Measurements from ENCODE around the gene GGACT. TPM values are rescaled to one million over a fixed set of nuclear protein-coding genes. Genes with fewer than 3 reads are reported as not detected.

The GGACT gene
- total and polyA plus RNA-seq, 5 donors from 2014 or later: 8.3 to 15.1 (median 9.3) TPM

GRCh38 chr13:100600461-100600860 is 11.9 kb upstream of the GGACT start:
- H3K27ac ChIP-seq (ENCODE audit: insufficient read depth, low read length, poor library complexity, severe bottlenecking): no peak overlapping the region
- peaks cover 20% of the 10 kb centered on the region for H3K36me3 Mint-ChIP-seq
- H3K27ac Mint-ChIP-seq: peak overlapping the region in 1 of 3 donors; percentile 93
- H3K4me3 ChIP-seq (ENCODE audit: low read depth, low read length): no peak overlapping the region
- H3K9me3 Mint-ChIP-seq: no peaks in the 10 kb centered on the region
- H3K36me3 ChIP-seq (ENCODE audit: control insufficient read depth, insufficient read depth, low read length): no peaks in the 10 kb centered on the region
- H3K4me1 Mint-ChIP-seq: peaks cover 0 to 9% (median 4%) of the 10 kb centered on the region in 4 donors
- no peaks in the 10 kb centered on the region for H3K9me3 ChIP-seq (ENCODE audit: control insufficient read depth in 2 of 2, low read length in 2 of 2)
- H3K4me1 ChIP-seq (ENCODE audit: control insufficient read depth, insufficient read depth, low read length, poor library complexity, severe bottlenecking): no peaks in the 10 kb centered on the region
- no peak overlapping the region for H3K4me3 Mint-ChIP-seq
- ATAC-seq (ENCODE audit: low read depth in 2 of 2): no peak
- no peak for DNase-seq
- H3K27me3 ChIP-seq (ENCODE audit: control insufficient read depth, insufficient read depth, low read length): no peaks in the 10 kb centered on the region
- peaks cover 6% of the 10 kb centered on the region for H3K27me3 Mint-ChIP-seq

GRCh38 chr13:100597253-100597652 is 8.7 kb upstream of the GGACT start:
- Mint-ChIP-seq H3K4me3 (no peak overlapping the region), H3K4me1 (peaks cover 0 to 9% (median 0%) of the 10 kb centered on the region in 4 donors), H3K36me3 (no peaks in the 10 kb centered on the region), H3K27me3 (peaks cover 6% of the 10 kb centered on the region), H3K9me3 (peaks cover 0 to 1% (median 0%) of the 10 kb centered on the region in 7 donors), H3K27ac (no peak overlapping the region)
- H3K36me3 ChIP-seq (ENCODE audit: control insufficient read depth, insufficient read depth, low read length): no peaks in the 10 kb centered on the region
- H3K27me3 ChIP-seq (ENCODE audit: control insufficient read depth, insufficient read depth, low read length): no peaks in the 10 kb centered on the region
- H3K4me3 ChIP-seq (ENCODE audit: low read depth, low read length): no peak overlapping the region
- no peak for ATAC-seq (ENCODE audit: low read depth in 2 of 2)
- no peaks in the 10 kb centered on the region for H3K9me3 ChIP-seq (ENCODE audit: control insufficient read depth in 2 of 2, low read length in 2 of 2)
- no peak for DNase-seq
- H3K27ac ChIP-seq (ENCODE audit: insufficient read depth, low read length, poor library complexity, severe bottlenecking): no peak overlapping the region
- no peaks in the 10 kb centered on the region for H3K4me1 ChIP-seq (ENCODE audit: control insufficient read depth, insufficient read depth, low read length, poor library complexity, severe bottlenecking)

GRCh38 chr13:100596516-100596915 is 7.9 kb upstream of the GGACT start:
- Histone ChIP-seq H3K4me1 (ENCODE audit: control insufficient read depth, insufficient read depth, low read length, poor library complexity, severe bottlenecking) (no peaks in the 10 kb centered on the region), H3K4me3 (ENCODE audit: low read depth, low read length) (no peak overlapping the region), H3K9me3 (ENCODE audit: control insufficient read depth in 2 of 2, low read length in 2 of 2) (no peaks in the 10 kb centered on the region), H3K27me3 (ENCODE audit: control insufficient read depth, insufficient read depth, low read length) (no peaks in the 10 kb centered on the region), H3K27ac (ENCODE audit: insufficient read depth, low read length, poor library complexity, severe bottlenecking) (no peak overlapping the region), H3K36me3 (ENCODE audit: control insufficient read depth, insufficient read depth, low read length) (no peaks in the 10 kb centered on the region)
- no peak for ATAC-seq (ENCODE audit: low read depth in 2 of 2)
- Mint-ChIP-seq H3K4me1 (peaks cover 0 to 9% (median 0%) of the 10 kb centered on the region in 4 donors), H3K27ac (no peak overlapping the region), H3K4me3 (no peak overlapping the region), H3K36me3 (no peaks in the 10 kb centered on the region), H3K9me3 (peaks cover 0 to 1% (median 0%) of the 10 kb centered on the region in 7 donors), H3K27me3 (peaks cover 6% of the 10 kb centered on the region)
- no peak for DNase-seq

GRCh38 chr13:100594731-100595130 is 6.1 kb upstream of the GGACT start:
- Histone ChIP-seq H3K36me3 (ENCODE audit: control insufficient read depth, insufficient read depth, low read length) (no peaks in the 10 kb centered on the region), H3K27ac (ENCODE audit: insufficient read depth, low read length, poor library complexity, severe bottlenecking) (no peak overlapping the region), H3K4me1 (ENCODE audit: control insufficient read depth, insufficient read depth, low read length, poor library complexity, severe bottlenecking) (no peaks in the 10 kb centered on the region), H3K4me3 (ENCODE audit: low read depth, low read length) (no peak overlapping the region), H3K27me3 (ENCODE audit: control insufficient read depth, insufficient read depth, low read length) (no peaks in the 10 kb centered on the region), H3K9me3 (ENCODE audit: control insufficient read depth in 2 of 2, low read length in 2 of 2) (no peaks in the 10 kb centered on the region)
- peaks cover 6% of the 10 kb centered on the region for H3K27me3 Mint-ChIP-seq
- H3K9me3 Mint-ChIP-seq: peaks cover 0 to 1% (median 0%) of the 10 kb centered on the region in 7 donors
- ATAC-seq (ENCODE audit: low read depth in 2 of 2) (no peak), DNase-seq (no peak)
- H3K36me3 Mint-ChIP-seq: no peaks in the 10 kb centered on the region
- no peak overlapping the region for H3K27ac Mint-ChIP-seq
- H3K4me3 Mint-ChIP-seq: no peak overlapping the region
- H3K4me1 Mint-ChIP-seq: no peaks in the 10 kb centered on the region

- DNase-seq (no peak), ATAC-seq (ENCODE audit: low read depth in 2 of 2) (no peak)
- Mint-ChIP-seq H3K27me3 (peaks cover 6% of the 10 kb centered on the region), H3K36me3 (no peaks in the 10 kb centered on the region), H3K9me3 (peaks cover 0 to 1% (median 0%) of the 10 kb centered on the region in 7 donors), H3K4me3 (no peak overlapping the region), H3K4me1 (peaks cover 0 to 3% (median 3%) of the 10 kb centered on the region in 4 donors), H3K27ac (no peak overlapping the region)
- Histone ChIP-seq H3K4me3 (ENCODE audit: low read depth, low read length) (no peak overlapping the region), H3K27me3 (ENCODE audit: control insufficient read depth, insufficient read depth, low read length) (no peaks in the 10 kb centered on the region), H3K27ac (ENCODE audit: insufficient read depth, low read length, poor library complexity, severe bottlenecking) (no peak overlapping the region), H3K4me1 (ENCODE audit: control insufficient read depth, insufficient read depth, low read length, poor library complexity, severe bottlenecking) (peaks cover 1% of the 10 kb centered on the region), H3K9me3 (ENCODE audit: control insufficient read depth in 2 of 2, low read length in 2 of 2) (no peaks in the 10 kb centered on the region), H3K36me3 (ENCODE audit: control insufficient read depth, insufficient read depth, low read length) (no peaks in the 10 kb centered on the region)
These were observed 5.7 kb upstream of the GGACT start for GRCh38 chr13:100594255-100594654.

GRCh38 chr13:100589178-100589725 is 663 bp upstream of the GGACT start:
- Histone ChIP-seq H3K4me3 (ENCODE audit: low read depth, low read length) (peak overlapping the region; percentile 48), H3K9me3 (ENCODE audit: control insufficient read depth in 2 of 2, low read length in 2 of 2) (no peaks in the 10 kb centered on the region), H3K27me3 (ENCODE audit: control insufficient read depth, insufficient read depth, low read length) (no peaks in the 10 kb centered on the region), H3K4me1 (ENCODE audit: control insufficient read depth, insufficient read depth, low read length, poor library complexity, severe bottlenecking) (peaks cover 30% of the 10 kb centered on the region), H3K36me3 (ENCODE audit: control insufficient read depth, insufficient read depth, low read length) (no peaks in the 10 kb centered on the region), H3K27ac (ENCODE audit: insufficient read depth, low read length, poor library complexity, severe bottlenecking) (peak overlapping the region; percentile 81)
- peak overlapping the region; percentile 94 to 98 (median 95) for H3K27ac Mint-ChIP-seq
- ATAC-seq (ENCODE audit: low read depth in 2 of 2) (no peak), DNase-seq (no peak)
- H3K36me3 Mint-ChIP-seq: no peaks in the 10 kb centered on the region
- peaks cover 0 to 1% (median 0%) of the 10 kb centered on the region in 7 donors for H3K9me3 Mint-ChIP-seq
- H3K4me3 Mint-ChIP-seq: peak overlapping the region; percentile 85 to 92 (median 90)
- H3K4me1 Mint-ChIP-seq: peaks cover 13 to 46% (median 35%) of the 10 kb centered on the region in 4 donors
- H3K27me3 Mint-ChIP-seq: no peaks in the 10 kb centered on the region

- H3K4me3 Mint-ChIP-seq: peak overlapping the region; percentile 10 to 67 (median 52)
- H3K4me1 ChIP-seq (ENCODE audit: control insufficient read depth, insufficient read depth, low read length, poor library complexity, severe bottlenecking): peaks cover 30% of the 10 kb centered on the region
- H3K27ac Mint-ChIP-seq: peak overlapping the region; percentile 43 to 98 (median 82)
These were observed 3.7 kb downstream of the GGACT start for GRCh38 chr13:100584896-100585295.

GRCh38 chr13:100581504-100581903 is 7.1 kb downstream of the GGACT start:
- peaks cover 41% of the 10 kb centered on the region for H3K36me3 Mint-ChIP-seq
- H3K9me3 Mint-ChIP-seq: no peaks in the 10 kb centered on the region
- H3K27me3 ChIP-seq (ENCODE audit: control insufficient read depth, insufficient read depth, low read length): no peaks in the 10 kb centered on the region
- DNase-seq (peak in 1 of 3 donors; percentile 72), ATAC-seq (ENCODE audit: low read depth in 2 of 2) (peak; percentile 45 to 59)
- peaks cover 8% of the 10 kb centered on the region for H3K4me1 ChIP-seq (ENCODE audit: control insufficient read depth, insufficient read depth, low read length, poor library complexity, severe bottlenecking)
- H3K27ac Mint-ChIP-seq: peak overlapping the region in 1 of 3 donors; percentile 7
- peaks cover 29% of the 10 kb centered on the region for H3K36me3 ChIP-seq (ENCODE audit: control insufficient read depth, insufficient read depth, low read length)
- H3K27ac ChIP-seq (ENCODE audit: insufficient read depth, low read length, poor library complexity, severe bottlenecking): no peak overlapping the region
- H3K4me1 Mint-ChIP-seq: peaks cover 19 to 42% (median 25%) of the 10 kb centered on the region in 4 donors
- peak overlapping the region in 1 of 4 donors; percentile 36 for H3K4me3 Mint-ChIP-seq
- H3K27me3 Mint-ChIP-seq: no peaks in the 10 kb centered on the region
- H3K9me3 ChIP-seq (ENCODE audit: control insufficient read depth in 2 of 2, low read length in 2 of 2): no peaks in the 10 kb centered on the region
- no peak overlapping the region for H3K4me3 ChIP-seq (ENCODE audit: low read depth, low read length)

More at GRCh38 chr13:100584896-100585295, 3.7 kb downstream of the GGACT start:
- Mint-ChIP-seq H3K36me3 (peaks cover 26% of the 10 kb centered on the region), H3K9me3 (no peaks in the 10 kb centered on the region), H3K27me3 (no peaks in the 10 kb centered on the region), H3K4me1 (peaks cover 22 to 68% (median 44%) of the 10 kb centered on the region in 4 donors)
- peak overlapping the region; percentile 1 for H3K27ac ChIP-seq (ENCODE audit: insufficient read depth, low read length, poor library complexity, severe bottlenecking)
- H3K9me3 ChIP-seq (ENCODE audit: control insufficient read depth in 2 of 2, low read length in 2 of 2): no peaks in the 10 kb centered on the region
- DNase-seq (peak in 2 of 3 donors; percentile 24 to 44), ATAC-seq (ENCODE audit: low read depth in 2 of 2) (no peak)
- peaks cover 13% of the 10 kb centered on the region for H3K36me3 ChIP-seq (ENCODE audit: control insufficient read depth, insufficient read depth, low read length)
- no peak overlapping the region for H3K4me3 ChIP-seq (ENCODE audit: low read depth, low read length)
- H3K27me3 ChIP-seq (ENCODE audit: control insufficient read depth, insufficient read depth, low read length): no peaks in the 10 kb centered on the region

All from CD4-positive, CD25-positive, alpha-beta regulatory T cell (primary cell).